ENCODE data around the gene CPED1.
"Not testable (repeated sequence)": the region's sequence is repeated elsewhere in the genome, so short reads cannot be mapped to it uniquely, and the experiment has no call there.

The CPED1 gene

DNA sequence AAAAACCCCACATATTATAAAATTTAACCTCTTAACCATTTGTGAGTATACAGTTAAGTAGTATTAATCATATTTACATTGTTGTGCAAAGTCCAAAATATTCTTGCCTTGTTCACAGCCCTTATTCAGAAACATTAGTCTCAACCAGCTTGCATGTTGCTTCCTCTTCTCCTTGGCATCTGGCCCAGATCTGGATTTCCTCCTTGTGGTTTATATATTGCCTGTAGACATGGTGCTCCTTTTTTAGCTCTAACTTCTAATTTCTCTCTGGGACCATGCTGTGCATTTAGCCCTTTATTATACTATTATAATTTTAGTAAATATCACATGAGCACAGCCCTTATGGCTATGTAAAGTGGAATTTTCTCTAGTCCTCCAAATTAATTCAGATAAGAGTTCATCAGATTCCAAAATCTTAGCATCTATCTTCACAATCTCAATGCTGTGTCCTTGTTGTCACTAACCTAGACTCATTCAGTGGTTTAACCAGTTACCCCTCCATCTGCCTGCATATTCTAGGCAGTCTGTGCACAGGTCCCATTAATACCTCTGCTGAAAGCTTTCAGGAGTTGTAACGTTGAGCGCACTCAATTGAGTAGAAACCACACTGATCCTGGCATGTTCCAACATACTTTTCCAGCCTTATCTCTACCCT lies 7.9 kb downstream of the CPED1 start:
- peak; percentile 66 for DNase-seq (ENCODE audit: low spot score)

DNA sequence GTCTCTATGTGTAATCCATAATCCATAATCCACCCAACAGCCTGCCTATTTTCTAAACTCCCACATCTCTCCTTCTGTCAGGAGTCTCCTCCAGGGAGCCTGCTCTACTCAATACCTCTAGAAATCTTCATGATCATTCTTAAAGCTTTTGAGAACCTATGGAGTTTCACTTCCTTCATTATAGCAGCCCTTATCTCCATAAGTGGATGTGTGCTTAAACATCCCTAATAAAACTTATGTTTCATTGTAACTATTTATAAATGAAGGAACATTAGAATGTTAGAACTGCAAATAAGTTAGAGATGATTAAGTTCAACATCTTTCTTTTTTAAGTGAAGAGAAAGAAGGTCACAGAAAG lies 8.5 kb downstream of the CPED1 start:
- FAIRE-seq (no peak), DNase-seq (ENCODE audit: low spot score) (no peak)

More for the DNA sequence above, 7.9 kb downstream of the CPED1 start:
- peak; percentile 88 for FAIRE-seq

- DNase-seq (ENCODE audit: low spot score) (no peak), FAIRE-seq (no peak)
Measured at GRCh38 chr7:120997882-120998474, 9.5 kb downstream of the CPED1 start.

DNA sequence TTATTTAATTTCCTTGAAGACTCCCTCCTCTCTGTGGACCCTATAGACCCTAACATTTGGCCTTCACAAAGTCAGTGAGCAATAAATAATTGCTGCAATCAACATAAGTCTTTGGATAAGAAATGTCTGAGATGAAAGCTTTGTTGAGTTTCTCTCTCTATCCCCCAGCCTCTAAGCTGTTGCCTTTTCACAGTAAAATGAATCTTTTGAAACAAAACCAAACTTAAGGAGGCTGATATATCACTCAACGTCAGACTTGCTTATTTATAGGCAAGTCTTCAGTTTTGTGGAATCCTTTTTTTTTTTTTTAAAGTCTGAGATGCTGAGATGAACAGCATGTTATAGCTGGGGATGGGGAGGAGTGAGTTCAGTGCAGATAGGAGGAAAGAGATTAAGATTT lies 10.0 kb downstream of the CPED1 start:
- DNase-seq (ENCODE audit: low spot score) (no peak), FAIRE-seq (no peak)

DNA sequence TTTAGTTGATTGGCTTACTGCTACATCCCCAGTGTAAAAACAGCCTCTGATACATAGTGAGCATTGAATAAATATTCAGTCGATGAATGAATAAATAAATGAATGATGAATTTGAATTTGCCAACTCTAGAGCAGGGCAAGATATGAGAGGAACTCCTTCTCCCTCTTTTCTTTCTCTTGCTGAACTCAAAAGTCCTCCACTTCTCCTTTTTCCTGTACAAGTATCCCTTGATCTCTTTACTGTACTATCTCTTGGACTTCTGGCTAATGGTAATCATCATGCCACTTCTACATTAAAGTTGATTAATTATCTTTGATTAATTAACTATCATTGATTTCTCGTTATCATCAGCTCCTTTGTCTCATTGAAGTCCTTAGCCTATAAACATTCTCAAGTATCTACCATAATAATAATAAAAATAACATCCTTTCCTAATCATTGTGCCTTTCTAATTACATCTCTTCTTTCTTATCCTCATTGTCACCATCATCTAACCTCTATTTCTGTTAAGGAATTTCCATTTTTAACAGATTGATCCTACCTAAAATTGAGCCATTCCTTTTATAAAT lies 10.6 kb downstream of the CPED1 start:
- FAIRE-seq (no peak), DNase-seq (ENCODE audit: low spot score) (no peak)

DNA sequence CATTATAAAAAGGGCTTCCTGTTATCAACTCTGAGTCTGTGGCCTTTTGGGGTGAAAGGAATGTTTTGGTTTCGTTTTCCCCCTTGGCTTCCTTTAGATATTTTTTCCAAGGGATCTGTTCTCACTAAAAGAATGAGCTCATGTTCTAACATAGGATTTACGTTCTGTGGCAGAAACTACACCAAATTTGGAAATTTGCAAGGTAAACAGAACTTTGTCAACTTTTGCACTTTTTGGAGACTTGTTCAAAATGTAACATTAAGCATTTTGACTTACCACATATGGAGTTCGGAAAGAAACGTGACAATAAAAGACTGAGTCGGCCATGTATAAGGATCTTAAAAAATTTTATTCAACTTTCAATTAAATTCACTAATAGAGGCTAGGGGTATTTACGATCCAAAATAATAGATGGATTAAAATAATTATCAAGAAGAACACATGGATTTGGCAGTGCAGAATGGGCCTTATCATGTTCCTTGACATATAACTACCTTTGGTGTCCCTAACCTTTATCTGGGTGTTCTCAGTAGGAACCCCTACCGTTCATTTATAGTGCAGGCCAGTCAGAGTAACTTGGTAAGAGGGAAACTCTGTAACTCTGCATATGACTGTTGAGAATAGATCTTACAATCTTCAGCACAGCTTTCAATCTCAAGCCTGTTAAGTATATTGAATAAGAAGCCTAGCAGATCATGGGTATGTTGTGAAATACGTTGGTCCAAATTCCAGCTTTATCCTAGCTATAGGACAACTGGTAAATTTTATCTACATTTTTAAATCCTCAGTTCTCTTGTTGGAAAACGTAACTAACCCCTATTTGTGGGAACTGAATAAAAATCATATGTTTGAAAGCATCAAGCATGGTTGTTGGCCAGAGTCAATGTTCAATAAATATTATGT lies 11.8 kb downstream of the CPED1 start:
- FAIRE-seq (no peak), DNase-seq (ENCODE audit: low spot score) (no peak)

DNA sequence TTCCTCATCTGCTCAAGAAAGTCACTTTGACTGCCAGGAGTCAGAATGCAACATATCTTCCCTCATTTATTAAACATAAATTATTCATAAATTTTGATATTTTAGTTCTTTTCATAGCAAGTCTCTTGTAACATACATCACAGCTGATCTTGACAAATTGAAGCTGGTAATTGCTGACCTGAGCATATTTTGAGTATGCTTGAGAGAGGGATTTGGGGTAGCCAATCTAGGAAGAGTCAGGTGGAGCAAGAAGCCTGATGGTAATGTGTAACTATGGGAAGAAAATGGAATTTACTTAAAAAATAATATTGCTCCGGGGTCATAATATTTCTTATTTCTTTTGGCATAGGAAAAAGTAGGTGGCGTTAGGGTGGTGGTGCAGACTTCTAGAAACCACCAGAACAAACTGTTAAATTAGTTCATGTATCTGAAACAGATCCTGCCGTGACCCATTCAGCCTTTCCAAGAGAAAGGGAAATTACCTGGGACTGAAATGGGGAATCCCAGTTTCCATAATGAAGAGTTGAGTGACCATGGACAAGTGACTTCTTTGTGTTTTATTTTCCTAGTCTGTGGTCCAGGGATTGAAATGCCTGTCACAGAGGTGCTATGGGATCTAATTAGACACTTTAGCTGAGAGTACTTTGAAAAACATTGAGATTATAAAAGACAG lies 12.9 kb downstream of the CPED1 start:
- DNase-seq (ENCODE audit: low spot score) (no peak), FAIRE-seq (no peak)

- DNase-seq (ENCODE audit: low spot score): no peak
- FAIRE-seq: no peak
Measured at GRCh38 chr7:121002048-121002756, 13.7 kb downstream of the CPED1 start.

DNA sequence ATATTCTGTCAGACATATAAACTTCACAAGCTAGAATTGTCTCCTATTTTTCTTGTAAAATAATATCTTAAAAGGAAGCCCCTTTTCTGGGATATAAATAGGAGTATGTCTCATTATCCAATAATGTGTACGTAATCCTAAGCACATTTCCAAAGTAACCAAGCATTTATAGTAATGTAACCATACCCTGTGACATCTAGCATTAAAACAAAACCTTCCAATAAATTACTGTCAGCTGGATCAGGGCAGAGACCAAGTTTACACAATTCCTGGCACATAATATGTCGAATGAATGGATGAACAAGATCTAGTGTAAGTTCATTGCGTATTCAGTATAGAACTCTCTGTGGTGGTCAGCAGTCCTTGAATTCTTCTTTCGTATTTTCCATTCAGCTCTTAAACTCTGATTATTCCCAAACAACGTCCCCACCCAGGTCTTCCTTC lies 14.3 kb downstream of the CPED1 start:
- no peak for FAIRE-seq

GRCh38 chr7:121003986-121004685 lies 15.6 kb downstream of the CPED1 start:
- FAIRE-seq: no peak
- DNase-seq (ENCODE audit: low spot score): no peak

More for the DNA sequence above, 14.3 kb downstream of the CPED1 start:
- no peak for DNase-seq (ENCODE audit: low spot score)

DNA sequence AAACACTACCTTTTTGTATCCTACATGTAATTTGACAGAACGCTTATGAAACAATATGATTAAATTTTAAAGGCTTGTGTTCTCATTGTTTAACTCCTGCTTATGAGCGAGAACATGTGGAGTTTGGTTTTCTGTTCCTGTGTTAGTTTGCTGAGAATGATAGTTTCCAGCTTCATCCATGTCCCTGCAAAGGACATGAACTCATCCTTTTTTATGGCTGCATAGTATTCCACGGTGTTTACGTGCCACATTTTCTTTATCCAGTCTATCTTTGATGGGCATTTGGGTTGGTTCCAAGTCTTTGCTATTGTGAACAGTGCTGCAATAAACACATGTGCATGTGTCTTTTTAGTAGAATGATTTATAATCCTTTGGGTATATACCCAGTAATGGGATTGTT lies 16.5 kb downstream of the CPED1 start:
- not testable (repeated sequence) for FAIRE-seq

GRCh38 chr7:121005996-121006584 lies 17.6 kb downstream of the CPED1 start:
- FAIRE-seq (no peak), DNase-seq (ENCODE audit: low spot score) (no peak)

More for the DNA sequence above, 16.5 kb downstream of the CPED1 start:
- DNase-seq (ENCODE audit: low spot score): not testable (repeated sequence)

DNA sequence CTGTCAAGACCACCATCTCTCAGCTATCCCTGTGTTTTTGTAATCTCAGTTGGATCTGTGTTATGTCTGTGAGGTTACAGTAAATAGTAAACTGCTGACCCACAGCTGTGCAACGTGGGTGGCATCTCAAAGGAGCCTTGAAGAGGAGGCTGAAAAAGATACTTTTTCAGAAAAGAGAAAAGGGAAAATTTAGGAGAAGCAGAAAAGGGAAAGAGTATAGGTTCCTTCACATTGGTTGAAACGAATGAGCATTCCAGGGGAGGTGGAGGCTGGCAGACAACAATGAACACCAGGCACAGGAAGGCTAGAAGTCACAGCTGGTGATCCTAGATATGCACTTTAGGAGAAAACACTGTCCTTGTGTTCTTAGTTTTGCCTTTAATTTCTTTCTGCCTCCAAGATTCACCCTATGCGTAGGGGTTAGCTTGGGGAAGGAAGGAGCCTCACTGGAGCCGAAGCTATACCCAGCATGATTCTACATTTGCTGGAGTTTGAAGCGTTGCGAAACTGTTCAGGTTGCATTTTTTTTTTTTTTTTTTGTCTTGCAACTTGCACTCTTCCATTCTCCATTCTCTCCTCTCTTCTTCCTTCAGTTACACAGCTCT lies 18.3 kb downstream of the CPED1 start:
- no peak for FAIRE-seq
- no peak for DNase-seq (ENCODE audit: low spot score)

- no peak for DNase-seq (ENCODE audit: low spot score)
- no peak for FAIRE-seq
Measured at GRCh38 chr7:121008816-121009215, 20.3 kb downstream of the CPED1 start.

DNA sequence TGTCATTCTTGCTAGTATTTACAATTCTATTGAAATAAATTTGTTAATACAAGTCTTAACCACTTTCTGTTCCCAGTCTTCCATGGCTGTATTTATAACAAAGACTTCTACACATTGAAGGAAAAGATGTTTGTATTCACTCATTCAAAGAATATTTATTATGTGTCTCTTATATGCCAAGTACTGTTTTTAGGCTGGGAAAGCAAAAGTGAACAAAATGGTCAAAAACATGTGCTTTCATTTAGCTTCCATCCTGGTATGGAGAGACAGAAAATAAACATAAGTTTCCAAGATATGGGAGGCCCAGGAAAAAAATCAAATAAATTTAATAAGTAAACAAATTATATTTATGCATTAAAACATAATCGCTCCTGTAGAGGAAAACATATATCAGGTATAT lies 22.9 kb downstream of the CPED1 start:
- FAIRE-seq (no peak), DNase-seq (ENCODE audit: low spot score) (no peak)

DNA sequence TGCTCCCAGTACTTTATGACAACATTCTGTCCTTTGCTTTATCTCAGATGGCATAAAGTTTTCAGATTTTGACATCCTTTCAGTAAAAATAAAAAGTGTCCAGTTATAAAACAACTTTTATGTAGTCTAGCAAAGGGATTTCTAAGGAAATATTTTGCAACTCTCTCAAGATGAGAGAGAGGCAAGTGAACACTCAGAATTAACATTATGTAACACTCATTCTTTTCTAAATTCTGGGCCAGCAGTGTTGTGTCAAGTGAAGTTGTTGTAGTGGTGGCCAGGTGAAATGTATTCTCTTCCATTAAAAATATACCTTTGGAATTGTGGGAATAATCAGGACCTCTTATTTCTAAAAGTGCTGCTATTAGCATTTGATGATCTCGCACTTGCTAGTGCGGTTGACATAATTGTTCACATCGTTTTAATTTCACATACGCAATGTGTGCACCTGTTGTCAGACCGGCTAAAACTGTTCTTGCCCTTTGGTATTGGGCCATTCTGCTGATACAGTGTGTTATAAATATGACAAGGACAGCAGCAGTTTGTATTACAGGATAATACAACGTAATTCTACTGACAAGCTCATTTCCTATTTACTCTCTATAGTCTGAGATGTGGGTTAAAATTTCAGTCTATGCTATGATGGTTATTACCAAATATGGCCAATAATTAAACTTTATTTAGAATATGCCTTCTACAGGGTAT lies 23.8 kb downstream of the CPED1 start:
- DNase-seq (ENCODE audit: low spot score) (no peak), FAIRE-seq (no peak)

- DNase-seq (ENCODE audit: low spot score) (no peak), FAIRE-seq (no peak)
Measured at GRCh38 chr7:121012919-121013318, 24.4 kb downstream of the CPED1 start.

- no peak for FAIRE-seq
- no peak for DNase-seq (ENCODE audit: low spot score)
Measured at GRCh38 chr7:121015560-121015959, 27.0 kb downstream of the CPED1 start.

GRCh38 chr7:121016966-121017365 lies 28.5 kb downstream of the CPED1 start:
- FAIRE-seq (no peak), DNase-seq (ENCODE audit: low spot score) (no peak)

Data from RCC 7860 (cell line).